Measurements from ENCODE around the gene EPHA4. TPM values are rescaled to one million over a fixed set of nuclear protein-coding genes. Genes with fewer than 3 reads are reported as not detected.

EPHA4 gene
- total RNA-seq, 1 experiment from 2014 or later, result 18.0 TPM

GRCh38 chr2:221571551-221572218, 419 bp downstream of the EPHA4 start:
- DNase-seq (ENCODE audit: low read depth), result peak; percentile 57

- peak; percentile 17 for DNase-seq (ENCODE audit: low read depth)
Measured at GRCh38 chr2:221571025-221571550, 1.0 kb downstream of the EPHA4 start.

GRCh38 chr2:221570321-221570935, 1.7 kb downstream of the EPHA4 start:
- DNase-seq (ENCODE audit: low read depth), result peak; percentile 56

- DNase-seq (ENCODE audit: low read depth), result no peak
Measured at GRCh38 chr2:221569871-221570270, 2.2 kb downstream of the EPHA4 start.

- DNase-seq (ENCODE audit: low read depth), result no peak
Measured at GRCh38 chr2:221569425-221569845, 2.7 kb downstream of the EPHA4 start.

GRCh38 chr2:221568299-221568698, 3.8 kb downstream of the EPHA4 start:
- DNase-seq (ENCODE audit: low read depth), result no peak

GRCh38 chr2:221567809-221568208, 4.3 kb downstream of the EPHA4 start:
- no peak for DNase-seq (ENCODE audit: low read depth)

GRCh38 chr2:221567231-221567760, 4.8 kb downstream of the EPHA4 start:
- DNase-seq (ENCODE audit: low read depth), result no peak

- no peak for DNase-seq (ENCODE audit: low read depth)
Measured at GRCh38 chr2:221563270-221563985, 8.7 kb downstream of the EPHA4 start.

GRCh38 chr2:221562226-221562625, 9.9 kb downstream of the EPHA4 start:
- no peak for DNase-seq (ENCODE audit: low read depth)

- no peak for DNase-seq (ENCODE audit: low read depth)
Measured at GRCh38 chr2:221561770-221562169, 10.3 kb downstream of the EPHA4 start.

- no peak for DNase-seq (ENCODE audit: low read depth)
Measured at GRCh38 chr2:221559991-221560390, 12.1 kb downstream of the EPHA4 start.

GRCh38 chr2:221558107-221558506, 14.0 kb downstream of the EPHA4 start:
- no peak for DNase-seq (ENCODE audit: low read depth)

- no peak for DNase-seq (ENCODE audit: low read depth)
Measured at GRCh38 chr2:221555494-221555846, 16.6 kb downstream of the EPHA4 start.

- DNase-seq (ENCODE audit: low read depth), result no peak
Measured at GRCh38 chr2:221554769-221555493, 17.2 kb downstream of the EPHA4 start.

GRCh38 chr2:221553333-221553732, 18.8 kb downstream of the EPHA4 start:
- DNase-seq (ENCODE audit: low read depth), result no peak

GRCh38 chr2:221552291-221552690, 19.8 kb downstream of the EPHA4 start:
- DNase-seq (ENCODE audit: low read depth), result no peak

- DNase-seq (ENCODE audit: low read depth), result no peak
Measured at GRCh38 chr2:221551864-221552263, 20.2 kb downstream of the EPHA4 start.

GRCh38 chr2:221549143-221549542, 23.0 kb downstream of the EPHA4 start:
- no peak for DNase-seq (ENCODE audit: low read depth)

GRCh38 chr2:221546505-221547225, 25.4 kb downstream of the EPHA4 start:
- DNase-seq (ENCODE audit: low read depth), result peak; percentile 23

- DNase-seq (ENCODE audit: low read depth), result no peak
Measured at GRCh38 chr2:221541131-221541735, 30.9 kb downstream of the EPHA4 start.
